GM18861 (cell line): ENCODE results near the gene NOXO1.
"Not testable (repeated sequence)": the region's sequence is repeated elsewhere in the genome, so short reads cannot be mapped to it uniquely, and the experiment has no call there.

ENCODE experiments used
- ATAC-seq: cut with Tn5 transposase; IDR thresholded peaks from one replicate; pipeline ENCODE4 v1.9.1; 2021; ENCODE audit not compliant: unreplicated experiment

NOXO1 gene

DNA sequence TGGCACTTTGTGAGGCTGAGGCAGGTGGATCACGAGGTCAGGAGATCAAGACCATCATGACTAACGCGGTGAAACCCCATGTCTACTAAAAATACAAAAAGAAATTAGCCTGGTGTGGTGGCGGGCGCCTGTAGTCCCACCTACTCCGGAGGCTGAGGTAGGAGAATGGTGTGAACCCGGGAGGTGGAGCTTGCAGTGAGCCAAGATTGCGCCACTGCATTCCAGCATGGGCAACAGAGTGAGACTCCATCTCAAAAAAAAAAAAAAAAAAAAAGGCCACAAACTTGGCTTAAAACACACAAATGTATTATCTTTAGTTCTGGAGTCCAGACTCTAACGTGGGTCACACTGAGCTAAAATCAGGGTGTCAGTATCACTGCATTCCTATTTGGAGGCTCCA is 30.5 kb upstream of the NOXO1 start:
- ATAC-seq, result not testable (repeated sequence)

DNA sequence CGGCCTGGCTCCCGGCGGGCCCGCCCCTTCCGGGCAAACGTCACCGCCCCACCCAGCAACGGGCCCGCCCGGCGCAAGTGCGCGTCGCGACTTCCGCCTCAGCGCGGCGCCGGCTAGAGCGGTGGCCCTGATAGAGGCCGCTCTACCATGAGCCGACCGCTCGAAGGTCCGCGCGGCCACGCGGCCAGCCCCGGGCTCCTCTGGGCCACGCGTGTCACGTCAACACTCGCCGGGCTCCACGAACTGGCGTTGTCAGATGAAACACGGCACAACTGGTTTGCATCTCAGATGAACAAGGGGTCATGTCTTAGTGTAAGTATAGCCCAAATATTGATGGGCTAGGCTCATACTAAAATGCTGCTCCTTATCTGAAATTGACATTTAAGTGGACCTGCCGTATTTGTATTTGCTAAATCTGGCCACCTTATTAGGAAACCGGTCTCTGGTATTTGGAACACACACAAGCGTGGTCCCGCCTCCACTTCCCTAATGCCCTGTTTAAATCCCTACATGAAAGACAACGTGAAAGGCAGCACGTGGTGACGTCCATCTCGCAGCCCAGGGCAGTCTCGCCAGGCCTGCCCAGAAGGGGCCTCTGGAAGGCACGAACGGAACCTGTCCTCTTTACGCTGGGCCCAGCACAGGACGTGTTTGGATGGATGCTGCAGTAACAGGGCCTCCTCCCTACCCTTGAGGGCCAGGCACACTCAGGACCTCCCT is 28.7 kb upstream of the NOXO1 start, which contains the start of gene ZNF598:
Gene ZNF598 (minus strand): TSS at position 31 of the 720 bp plus-strand sequence.
- ATAC-seq, result peak; percentile 64

DNA sequence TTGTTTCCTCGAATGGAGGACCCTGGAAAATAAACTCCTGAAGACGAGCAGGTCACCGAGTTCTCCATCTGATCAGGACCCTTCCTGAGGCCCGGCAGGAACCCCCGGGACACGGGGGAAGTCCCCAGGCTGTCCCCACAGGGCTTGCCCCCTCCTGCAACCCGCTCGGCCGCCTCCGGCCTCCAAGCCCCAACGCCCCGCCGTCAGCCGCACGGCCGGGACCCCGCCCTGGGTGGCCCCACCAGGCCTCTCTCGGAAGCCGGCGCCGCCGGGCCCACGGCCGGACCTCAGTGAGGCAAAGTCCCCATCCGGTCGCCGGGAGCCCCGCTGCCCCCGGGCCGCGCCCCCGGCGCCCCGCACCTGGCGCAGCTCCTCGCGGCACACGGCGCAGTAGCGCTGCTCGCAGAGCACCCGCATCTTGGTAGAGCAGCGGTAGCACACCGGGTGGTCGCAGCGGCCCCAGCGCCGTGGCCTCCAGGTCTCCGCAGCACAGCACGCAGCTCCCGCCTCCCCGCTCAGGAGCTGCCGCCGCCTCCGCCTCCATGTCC is 28.0 kb upstream of the NOXO1 start:
- ATAC-seq, result peak; percentile 24

DNA sequence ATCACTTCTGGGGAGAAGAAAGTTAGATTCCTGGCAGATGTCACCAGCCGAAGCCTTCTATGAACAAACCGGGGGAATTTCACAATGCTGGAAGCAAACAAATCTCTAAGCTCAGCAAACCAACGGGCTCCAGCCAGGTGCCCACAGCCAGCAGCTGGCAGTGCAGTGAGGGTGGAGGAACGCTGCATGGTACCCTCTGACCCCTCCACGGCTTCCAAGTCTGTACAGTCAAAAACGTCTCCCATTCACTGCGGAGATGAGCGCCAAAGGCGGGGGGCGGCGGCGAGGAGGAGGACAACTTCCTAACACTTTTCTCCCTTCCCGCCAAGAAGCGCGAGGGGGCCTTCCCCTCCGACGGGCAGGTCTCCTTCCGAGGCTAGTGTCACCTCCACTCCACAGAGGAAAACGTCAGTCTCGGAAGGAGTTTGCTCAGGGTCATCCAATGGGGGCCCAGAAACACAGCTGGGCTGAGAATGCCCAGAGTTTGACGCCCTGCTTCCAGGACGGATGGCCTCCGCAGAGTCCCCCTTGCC is 27.4 kb upstream of the NOXO1 start:
- ATAC-seq, result no peak

DNA sequence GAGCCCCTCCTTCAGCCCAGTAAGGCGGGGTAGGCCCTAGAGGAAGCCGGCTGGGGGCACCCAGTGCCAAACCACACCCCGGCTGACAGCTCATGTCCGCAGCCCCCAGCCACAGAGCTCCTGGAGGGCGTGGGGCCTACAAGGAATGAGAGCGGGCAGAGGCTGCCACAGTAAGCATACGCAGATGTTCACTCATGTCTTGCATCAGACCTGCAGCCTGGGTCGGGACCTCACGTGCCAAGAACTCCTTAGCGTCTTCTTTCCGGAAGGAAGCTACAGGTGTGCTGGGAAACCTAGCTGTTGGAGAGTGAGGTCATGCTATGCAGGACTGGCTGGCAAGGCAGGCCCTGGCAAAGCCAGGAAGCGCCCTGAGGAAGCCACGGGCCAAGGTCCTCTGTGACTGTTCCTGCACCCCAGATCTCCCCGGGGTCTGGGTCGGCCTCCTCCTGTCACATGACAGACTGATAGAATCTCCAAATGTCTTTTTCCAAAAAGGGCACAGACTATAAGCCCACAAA is 26.8 kb upstream of the NOXO1 start:
- no peak for ATAC-seq

DNA sequence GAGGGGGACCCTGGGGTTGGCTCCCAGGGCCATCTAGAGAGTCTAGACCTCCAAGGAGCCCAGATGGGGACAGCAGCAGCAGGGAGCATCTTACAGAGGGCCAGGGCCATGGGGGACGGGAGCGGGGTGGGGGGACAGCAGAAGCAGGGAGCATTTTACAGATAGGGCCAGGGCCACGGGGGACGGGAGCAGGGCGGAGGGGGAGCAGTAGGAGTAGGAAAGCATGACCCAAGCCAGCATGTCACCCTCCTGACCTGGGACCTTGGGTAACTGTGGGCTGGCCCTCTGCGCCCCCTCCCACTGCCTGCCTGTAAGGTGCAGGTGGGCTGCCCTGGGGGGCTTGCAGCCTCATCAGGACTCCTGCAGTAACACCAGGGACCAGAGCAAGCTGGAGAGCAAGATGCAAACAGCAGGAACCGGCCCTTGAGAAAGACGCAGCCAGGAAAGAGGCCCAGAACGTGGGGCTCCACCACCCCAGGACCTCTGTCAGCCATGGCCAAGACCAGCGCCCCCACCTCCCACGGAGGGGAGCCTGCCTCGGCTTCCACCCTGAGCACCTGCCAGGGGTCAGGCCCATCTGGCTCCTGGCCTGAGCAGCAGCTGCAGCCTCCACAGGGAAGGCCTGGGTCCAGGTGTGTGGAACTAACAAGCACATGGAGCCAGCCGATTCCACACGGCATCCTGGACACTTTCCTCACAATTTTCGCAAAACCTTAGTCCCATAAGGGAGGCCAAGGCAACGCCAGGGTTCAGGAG is 26.0 kb upstream of the NOXO1 start:
- no peak for ATAC-seq

DNA sequence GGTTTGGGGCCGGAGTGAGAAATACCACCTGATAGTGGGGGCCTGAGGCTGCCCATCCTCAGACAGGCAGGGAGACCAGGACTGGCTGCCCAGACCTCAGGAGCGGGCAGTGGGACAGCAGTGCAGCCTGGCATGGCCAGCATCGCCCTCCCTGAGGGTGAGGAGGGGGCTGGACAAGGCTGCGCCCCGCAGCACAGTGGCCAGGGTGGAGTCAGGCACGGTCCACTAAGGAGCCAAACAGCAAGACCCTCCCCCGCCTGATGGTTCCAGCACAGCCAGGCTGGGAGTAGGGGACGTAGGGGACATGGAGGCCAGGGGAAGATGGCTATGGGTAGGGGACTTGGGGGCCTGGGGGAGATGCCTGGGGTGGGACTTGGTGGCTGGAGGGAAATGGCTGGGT is 25.0 kb upstream of the NOXO1 start:
- ATAC-seq, result no peak

DNA sequence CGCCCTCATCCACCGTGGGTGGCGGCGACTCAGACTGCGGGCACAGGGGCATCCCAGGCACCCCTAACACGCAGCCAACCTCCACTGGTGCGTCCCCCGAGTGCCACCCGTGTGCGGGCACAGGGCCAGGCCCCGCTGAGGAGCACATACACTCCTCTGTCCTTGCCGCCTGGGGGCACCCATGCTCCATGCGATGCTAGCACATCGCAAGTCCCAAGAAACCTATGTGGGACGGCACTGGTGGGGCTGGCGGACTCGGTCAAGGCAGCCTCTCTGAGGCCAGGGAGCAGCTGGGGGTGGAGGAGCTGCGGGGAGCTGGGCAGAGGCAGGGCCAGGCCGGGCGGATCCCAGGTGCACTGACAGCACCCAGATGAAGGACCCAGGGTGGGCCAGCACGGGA is 24.4 kb upstream of the NOXO1 start:
- ATAC-seq, result no peak

DNA sequence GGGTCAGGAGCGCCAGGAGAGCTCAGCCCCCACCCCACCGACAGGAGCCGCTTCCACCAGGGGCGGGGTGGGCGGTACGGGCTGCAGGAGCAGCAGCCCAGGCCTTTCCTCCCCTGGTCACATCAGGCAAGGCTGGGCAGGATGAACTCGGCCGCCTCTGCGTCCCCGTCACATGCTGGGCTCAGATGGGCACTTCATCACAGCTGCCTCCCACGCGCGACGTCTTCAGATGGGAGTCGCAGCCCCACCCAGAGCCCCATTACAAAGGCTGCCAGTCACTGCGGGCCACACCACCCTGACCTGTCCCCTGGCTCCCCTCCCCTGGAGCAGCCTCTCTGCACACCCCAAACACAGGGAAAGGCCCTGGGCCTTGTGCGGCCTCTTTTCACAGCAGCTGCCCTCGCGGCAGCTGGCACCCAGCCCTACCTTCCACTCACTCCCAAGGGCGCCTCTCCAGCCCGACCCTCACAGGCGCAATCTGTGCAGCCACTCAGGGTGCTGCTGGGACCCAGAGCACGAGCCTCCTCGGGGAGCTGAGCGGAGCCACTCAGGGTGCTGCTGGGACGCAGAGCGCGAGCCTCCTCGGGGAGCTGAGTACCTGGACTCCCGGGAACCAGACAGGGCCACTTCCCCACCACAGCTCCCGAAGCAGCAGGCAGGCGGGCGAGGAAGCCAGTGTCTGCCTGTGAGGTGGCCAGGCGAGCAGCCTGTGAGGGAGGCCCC is 23.7 kb upstream of the NOXO1 start:
- ATAC-seq, result no peak

DNA sequence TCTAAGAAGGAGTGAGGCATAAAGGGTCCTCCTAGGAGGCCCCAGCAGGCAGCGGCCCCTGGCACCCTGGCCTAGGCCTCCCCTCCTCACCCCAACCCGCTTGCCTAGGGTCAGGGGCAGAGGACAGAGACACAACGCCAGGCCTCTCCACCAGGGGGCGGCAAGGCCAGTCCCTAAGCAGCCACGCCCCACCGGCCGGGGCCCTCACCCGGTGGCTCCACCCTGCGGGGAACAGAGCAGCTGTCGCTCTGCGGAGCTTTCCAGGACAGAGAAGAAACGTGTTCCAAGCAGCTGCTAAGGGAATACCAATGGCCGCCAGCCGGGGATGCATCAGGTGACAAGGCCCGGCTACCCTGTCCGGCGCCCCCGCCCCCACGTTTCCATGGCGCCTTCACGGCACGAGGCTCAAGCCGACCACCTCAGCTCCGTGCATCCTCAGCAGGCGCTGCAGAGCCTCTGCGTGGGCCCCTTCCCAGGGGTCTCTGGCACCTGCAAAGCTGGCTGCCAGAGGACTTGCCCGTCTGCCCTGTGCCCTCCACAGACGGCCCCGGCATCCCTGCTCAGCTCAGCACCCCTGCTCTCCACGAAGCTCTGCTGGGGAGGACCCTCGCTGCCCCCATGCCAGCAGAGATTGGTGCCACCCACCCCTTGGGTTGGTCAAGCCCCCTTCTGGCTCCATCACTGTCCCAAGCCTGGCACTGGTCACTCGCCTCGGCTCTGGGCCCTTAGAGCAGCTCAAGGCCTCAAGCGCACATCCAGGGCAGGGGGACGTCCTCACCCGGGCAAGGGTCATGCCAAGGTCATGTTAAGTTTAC is 22.8 kb upstream of the NOXO1 start:
- ATAC-seq, result peak; percentile 62

DNA sequence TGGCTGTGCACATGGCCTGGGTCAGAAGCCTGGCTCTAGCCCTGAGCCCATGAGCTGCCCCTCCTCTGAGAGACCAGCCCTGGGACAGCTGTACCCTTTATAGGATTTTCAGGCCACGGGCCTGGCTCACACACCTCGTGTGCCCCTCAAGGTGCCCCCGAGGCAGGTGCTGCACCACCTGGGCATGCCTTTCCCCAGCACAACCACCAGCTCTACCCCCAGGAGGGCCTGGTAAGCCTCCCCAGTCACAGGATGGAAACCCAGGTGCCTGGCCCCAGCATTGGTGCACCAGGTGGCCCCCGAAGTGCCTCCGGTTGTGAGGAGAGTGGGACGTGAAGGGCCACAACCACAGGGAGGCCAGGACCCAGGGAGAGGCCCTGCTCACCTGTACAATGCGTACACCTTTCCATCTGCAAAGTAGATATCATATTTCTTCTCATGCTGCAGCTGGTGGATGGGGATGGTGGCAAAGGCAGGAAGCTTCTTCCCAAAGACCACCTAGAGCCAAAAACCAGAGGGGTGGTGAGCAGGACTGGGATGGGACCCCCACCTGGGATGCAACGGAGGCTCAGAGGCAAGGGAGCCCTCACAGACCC is 22.1 kb upstream of the NOXO1 start:
- no peak for ATAC-seq

DNA sequence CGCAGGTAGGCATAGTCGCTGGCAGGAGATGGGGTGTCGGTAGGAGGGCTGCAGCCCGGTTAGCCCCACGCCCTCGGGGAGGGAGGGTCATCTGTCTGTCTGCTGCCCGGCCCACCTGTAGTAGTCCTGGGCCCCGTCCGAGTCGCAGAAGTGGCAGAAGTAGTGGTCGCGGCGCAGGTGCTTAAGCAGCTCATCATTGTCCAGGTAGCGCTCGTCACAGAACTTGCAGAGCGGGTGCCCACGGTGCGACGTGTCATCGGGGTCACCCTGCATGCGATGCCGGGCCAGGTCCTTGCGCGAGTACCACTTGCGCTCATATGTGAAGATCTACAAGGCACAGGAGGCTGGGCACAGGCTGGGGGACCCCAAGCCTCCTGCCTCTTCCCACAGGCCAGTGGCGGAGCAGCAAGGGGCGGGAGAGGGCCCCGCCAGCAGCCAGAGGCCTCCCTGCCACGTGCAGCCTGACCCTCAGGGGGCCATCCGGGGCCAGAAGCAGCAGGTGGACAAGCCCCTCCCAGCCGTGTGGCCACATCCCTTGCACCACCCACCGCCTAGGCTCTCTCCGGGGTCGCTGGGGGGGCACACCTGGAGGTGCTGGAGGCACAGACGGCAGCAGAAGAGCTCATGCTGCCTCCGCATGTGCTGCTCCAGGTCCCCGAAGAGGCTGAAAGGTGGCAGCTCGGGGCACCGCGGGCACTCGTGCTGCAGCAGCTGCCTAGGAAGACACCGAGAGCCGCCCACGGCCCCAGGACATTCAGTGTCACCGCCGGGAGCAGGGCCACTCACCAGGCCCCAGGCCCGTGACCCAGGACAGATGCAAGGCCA is 21.3 kb upstream of the NOXO1 start:
- ATAC-seq, result no peak

DNA sequence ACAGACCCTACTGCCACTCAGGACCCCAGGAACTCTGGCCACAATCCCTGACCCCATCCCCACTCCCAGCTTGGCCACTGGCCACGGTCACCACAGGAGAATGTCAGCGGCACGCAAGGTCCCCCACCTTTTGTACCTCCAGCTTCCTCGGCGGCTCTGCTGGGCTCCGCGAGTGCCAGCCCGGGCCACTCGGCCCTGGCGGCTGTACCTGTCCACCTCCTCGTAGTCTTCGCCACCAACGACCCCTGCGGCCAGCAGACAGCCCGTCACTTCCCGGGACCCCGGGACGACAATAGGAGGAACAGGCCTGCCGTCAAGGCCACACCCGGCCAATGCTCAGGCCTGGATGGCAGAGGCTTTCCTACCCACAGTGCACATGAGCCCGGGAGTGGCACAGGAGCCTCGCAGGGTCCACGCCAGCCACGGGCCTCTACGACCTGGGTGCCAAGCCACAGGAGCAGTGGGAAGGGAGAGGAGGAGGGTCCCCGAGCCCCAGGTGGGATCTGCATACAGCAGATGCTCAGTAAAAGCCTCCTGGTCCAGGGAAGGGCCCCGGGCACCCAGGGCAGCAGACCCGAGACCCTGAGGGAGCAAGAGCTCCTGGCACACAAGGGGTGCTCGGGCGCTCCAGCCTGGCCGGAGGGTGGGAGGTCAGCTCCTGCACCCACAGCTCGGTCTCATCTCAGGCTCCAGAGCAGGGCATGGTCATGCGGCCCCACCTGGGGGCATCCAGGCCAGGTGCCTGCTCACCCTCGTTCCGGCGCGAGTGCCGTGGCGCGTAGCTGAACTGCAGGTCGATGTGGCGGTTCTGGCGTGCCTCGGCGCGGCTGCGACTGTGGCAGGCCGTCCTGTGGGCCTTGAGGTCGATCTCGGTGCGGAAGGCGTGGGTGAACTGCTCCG is 20.4 kb upstream of the NOXO1 start:
- no peak for ATAC-seq

DNA sequence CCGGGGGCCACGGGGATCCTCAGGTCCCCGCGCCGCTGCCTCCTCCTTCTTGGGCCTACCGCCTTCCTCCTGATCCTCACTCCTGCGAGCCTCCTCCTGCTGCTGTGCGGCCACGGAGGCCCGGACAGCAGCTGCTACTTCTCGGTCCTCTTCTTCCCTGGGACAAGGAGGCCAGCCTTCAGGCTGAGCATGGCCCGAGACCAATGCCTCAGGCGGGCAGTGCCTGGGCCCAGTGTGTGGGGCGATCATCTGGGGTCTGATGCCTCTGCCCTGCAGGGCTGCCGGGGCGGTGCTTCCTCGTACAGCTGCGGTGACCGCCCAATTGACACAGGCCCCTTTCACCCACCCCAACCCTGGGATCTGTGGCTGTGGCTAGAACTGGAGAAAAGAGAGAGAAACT is 19.8 kb upstream of the NOXO1 start:
- ATAC-seq, result no peak

DNA sequence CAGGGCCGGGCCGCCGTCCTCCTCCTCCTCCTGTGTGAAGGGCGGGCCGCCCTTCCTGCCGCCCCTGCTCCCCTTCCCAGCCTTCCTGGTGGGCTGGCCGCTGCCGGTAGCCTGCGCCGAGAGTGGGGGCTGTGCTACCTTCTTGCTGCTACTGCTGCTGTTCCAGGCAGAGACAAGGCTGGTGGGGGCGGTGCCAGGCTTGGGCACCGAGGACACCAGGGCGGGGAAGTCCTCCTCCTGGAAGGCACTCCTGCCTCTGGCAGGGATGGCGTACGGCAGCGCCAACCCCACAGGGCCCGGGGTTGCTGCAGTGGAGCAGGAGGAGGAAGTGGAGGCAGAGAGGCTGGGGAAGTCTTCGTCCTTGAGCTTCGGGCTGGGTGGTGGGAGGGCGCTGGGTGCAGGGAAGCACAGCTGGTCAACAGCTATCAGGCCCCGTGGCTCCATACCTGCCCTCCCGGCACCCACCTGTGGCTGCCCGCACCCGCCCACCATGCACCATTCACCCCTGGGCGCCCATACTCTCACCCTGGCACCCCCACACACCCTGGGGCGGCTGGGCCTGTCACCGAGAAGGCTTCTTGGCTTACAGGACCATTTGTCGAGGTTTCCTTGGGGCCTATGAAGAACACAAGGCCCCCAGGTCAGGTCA is 18.7 kb upstream of the NOXO1 start:
- no peak for ATAC-seq

DNA sequence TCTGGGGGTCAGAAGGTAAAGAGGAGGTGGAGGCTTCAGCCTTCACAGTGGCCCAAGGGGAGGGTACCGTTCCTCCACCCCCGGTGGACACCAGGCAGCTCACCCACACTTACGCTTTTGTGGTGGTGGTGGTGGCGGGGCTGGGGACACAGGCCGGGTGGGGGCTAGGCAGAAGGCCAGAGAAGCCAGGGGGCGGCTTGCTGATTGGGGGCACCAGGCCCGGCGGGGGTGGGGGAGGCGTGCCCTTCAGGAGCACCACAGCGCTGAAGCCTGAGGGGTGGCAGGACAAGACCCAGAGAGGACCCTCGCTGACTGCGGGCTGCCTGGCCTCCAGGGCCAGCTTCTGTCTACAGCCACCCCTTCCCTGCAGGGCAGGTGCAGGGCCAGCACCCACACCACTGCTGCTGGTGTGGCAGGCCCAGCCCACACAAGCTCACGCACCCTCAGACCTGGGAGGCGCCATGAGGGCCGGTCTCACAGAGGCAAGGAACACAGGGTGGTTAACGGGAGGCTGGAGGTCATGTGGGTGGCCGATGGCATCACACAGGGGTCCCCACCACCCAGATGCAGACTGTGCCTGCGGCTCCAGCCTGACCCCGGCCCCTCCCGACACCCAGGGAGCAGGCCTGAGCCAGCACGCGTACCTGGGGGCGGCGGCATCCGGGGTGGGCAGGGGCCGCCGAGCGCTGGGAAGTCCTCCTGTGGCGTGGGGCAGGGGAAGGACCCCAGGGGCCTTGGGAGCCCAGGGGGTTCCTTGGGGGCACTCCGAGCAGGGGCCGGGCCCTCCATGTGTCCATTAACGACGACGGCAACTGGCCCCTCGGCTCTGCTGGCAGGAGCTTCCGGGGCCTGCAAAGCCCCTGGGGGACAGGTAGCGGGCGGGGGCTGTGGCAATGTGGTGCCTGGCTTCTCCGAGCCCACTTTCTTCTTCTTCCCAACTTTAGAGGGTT is 17.9 kb upstream of the NOXO1 start:
- no peak for ATAC-seq
